ENCODE results near the gene TMEM130. TPM values are rescaled to one million over a fixed set of nuclear protein-coding genes. Genes with fewer than 3 reads are reported as not detected.

The TMEM130 gene
- total RNA-seq, 2 experiments from 2014 or later: 0.23 TPM; not detected in 1

DNA sequence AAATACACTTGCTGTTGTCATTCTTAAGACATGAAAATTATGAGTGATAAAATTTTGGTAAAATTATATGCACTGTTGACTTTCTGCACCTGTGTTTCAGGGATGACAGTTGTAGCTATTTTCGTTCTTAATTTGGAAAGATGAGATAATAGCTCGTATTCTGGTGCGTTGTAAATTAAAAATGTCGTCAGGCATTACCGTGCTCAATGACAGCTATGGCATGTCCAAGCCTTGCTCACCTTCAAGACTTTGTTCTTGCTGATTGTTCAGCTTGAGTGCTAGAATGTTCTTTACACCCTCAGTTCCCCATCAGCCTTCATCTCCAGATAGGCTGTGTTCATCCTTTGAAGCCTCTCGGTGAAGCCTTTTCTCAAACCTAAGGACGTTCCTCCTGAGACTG is 30.0 kb upstream of the TMEM130 start:
- no peaks in the 10 kb centered on the region for H3K4me1 Mint-ChIP-seq
- POLR2A ChIA-PET: interaction anchor here (0.6 kb wide), 1 partner anchor 15 kb away, joined by 7 read pairs; no protein-coding TSS in a partner anchor

DNA sequence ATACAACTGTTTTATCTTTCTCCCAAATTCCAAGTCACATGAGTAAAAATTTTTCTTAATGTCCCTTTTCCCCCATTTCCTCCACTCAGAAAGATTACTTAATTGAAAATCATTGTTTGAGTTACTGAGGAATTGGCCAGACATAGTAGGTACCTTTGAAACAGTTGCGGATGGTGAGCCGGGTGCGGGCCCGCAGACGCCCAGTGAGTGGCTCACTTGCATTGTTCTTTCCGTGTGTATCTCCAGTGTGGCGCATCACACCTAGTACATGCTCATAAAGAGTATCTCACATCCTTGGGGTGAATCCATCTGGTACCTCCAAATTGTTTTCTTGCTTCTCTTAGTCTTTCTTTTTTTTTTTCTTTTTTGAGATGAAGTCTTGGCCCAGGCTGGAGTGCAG is 22.8 kb upstream of the TMEM130 start:
- CTCF ChIA-PET: interaction anchor here (0.9 kb wide), 1 partner anchor 14 kb away, joined by 4 read pairs; the partner anchor contains the start of gene TRRAP
- H3K4me1 Mint-ChIP-seq: peaks cover 7% of the 10 kb centered on the region
- no peak for ATAC-seq
- H3K4me3 Mint-ChIP-seq: no peak overlapping the region
- H3K9me3 Mint-ChIP-seq (ENCODE audit: low read depth): no peaks in the 10 kb centered on the region
- DNase-seq: no peak
- no peak overlapping the region for H3K27ac Mint-ChIP-seq
- H3K36me3 Mint-ChIP-seq (ENCODE audit: low read depth): peaks cover 53% of the 10 kb centered on the region
- intact Hi-C loops (cut with DNase I, micrococcal nuclease): no loop called here
- POLR2A ChIA-PET: no interaction called here
- H3K27me3 Mint-ChIP-seq: no peaks in the 10 kb centered on the region

More for the DNA sequence above, 30.0 kb upstream of the TMEM130 start:
- H3K9me3 Mint-ChIP-seq (ENCODE audit: low read depth): no peaks in the 10 kb centered on the region
- H3K27me3 Mint-ChIP-seq: no peaks in the 10 kb centered on the region
- ATAC-seq (no peak), DNase-seq (no peak)
- peaks cover 68% of the 10 kb centered on the region for H3K36me3 Mint-ChIP-seq (ENCODE audit: low read depth)
- H3K4me3 Mint-ChIP-seq: no peak overlapping the region
- CTCF ChIA-PET: no interaction called here
- H3K27ac Mint-ChIP-seq: no peak overlapping the region
- intact Hi-C loops (cut with DNase I, micrococcal nuclease): no loop called here

DNA sequence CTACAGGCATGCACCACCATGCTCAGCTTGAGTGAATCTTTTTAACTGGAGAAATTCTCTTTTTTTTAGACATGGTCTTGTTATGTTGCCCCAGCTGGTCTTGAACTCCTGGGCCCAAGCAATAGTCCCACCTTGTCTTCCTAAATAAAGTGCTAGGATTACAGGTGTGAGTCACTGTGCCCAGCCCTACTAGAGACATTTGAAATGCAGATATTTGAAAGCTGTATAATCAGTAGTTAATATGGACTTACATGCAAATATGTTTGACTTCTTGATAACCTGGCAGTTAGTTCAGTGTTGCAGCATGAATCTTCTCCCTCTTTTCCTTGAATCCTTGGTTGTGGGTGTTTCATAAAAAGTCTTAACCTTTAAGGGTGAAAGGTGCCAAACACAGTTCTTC is 17.2 kb upstream of the TMEM130 start:
- ChIA-PET CTCF (interaction anchor here (2.9 kb wide), 1 partner anchor 8 kb away, joined by 9 read pairs; the partner anchor contains the start of gene TRRAP), POLR2A (no interaction called here)
- H3K4me3 Mint-ChIP-seq: no peak overlapping the region
- no peaks in the 10 kb centered on the region for H3K9me3 Mint-ChIP-seq (ENCODE audit: low read depth)
- intact Hi-C loops (cut with DNase I, micrococcal nuclease): no loop called here
- H3K27ac Mint-ChIP-seq: no peak overlapping the region
- ATAC-seq (no peak), DNase-seq (no peak)
- peaks cover 13% of the 10 kb centered on the region for H3K4me1 Mint-ChIP-seq
- no peaks in the 10 kb centered on the region for H3K27me3 Mint-ChIP-seq
- H3K36me3 Mint-ChIP-seq (ENCODE audit: low read depth): peaks cover 33% of the 10 kb centered on the region

DNA sequence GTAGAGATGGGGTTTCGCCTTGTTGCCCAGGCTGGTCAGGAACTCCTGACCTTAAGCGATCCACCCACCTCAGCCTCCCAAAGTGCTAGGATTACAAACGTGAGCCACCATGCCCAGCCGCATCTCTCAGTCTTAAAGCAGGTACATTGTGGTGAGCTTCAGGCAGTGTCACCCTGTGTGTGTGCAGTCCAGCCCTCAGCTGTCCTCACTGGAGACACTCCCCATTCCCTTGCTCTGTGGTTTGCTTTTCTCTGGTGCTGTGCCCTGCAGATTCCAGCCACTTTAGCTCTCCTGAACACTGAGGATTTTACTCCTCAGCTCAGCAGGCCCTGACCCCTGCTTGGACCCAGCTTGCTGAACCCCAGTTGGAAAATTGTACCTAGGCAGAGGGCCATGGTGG is 14.6 kb upstream of the TMEM130 start:
- Mint-ChIP-seq H3K27ac (no peak overlapping the region), H3K27me3 (no peaks in the 10 kb centered on the region), H3K36me3 (ENCODE audit: low read depth) (peaks cover 37% of the 10 kb centered on the region)

DNA sequence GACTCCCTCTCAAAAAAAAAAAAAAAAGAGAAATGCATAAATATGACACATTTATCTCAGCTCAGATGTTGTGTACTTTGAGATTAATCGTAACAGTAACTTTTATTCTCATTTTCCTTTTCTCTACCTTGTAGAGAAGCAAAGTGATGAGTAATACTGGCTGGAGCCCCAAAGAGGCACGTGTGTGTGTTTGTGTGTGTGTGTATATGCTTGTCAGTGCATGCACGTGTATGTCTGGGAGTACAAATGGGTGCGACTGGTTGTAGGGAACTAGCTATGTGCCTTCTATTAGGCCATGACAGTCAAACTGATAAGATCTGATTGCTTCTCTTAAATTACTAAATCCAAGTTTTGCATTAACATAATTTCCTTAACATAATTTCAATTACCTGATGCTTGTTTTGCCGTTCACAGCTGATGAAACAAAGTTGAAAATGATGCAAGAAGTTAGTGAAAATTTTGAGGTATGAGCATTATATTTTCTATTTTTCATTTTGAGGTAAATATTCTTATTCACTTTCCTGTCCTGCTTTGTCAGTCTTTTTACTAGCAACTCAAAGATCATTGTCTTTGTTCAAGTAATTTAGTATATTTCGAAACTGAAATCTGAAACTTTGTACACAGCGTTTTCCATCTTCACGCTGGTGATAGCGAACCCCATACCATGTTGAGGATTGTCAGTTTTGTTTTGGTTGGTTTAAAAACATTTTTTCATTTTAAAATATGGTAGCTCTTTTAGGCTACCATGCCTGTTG is 11.9 kb upstream of the TMEM130 start:
- ChIA-PET CTCF (interaction anchor here (1.2 kb wide), 1 partner anchor 43 kb away, joined by 3 read pairs; no protein-coding TSS in a partner anchor), POLR2A (no interaction called here)
- peak overlapping the region; percentile 82 for H3K27ac Mint-ChIP-seq
- no peaks in the 10 kb centered on the region for H3K27me3 Mint-ChIP-seq
- no peaks in the 10 kb centered on the region for H3K9me3 Mint-ChIP-seq (ENCODE audit: low read depth)
- peaks cover 30% of the 10 kb centered on the region for H3K36me3 Mint-ChIP-seq (ENCODE audit: low read depth)
- DNase-seq: peak; percentile 40
- intact Hi-C loops (cut with DNase I, micrococcal nuclease): loop anchor here in 1 of 2 experiments (5.0 kb wide), 1 partner anchor 261 kb away; the partner anchor contains the start of gene SMURF1
- peak; percentile 4 for ATAC-seq
- H3K4me3 Mint-ChIP-seq: peak overlapping the region; percentile 21
- peaks cover 30% of the 10 kb centered on the region for H3K4me1 Mint-ChIP-seq

More for the DNA sequence above, 14.6 kb upstream of the TMEM130 start:
- H3K4me3 Mint-ChIP-seq: no peak overlapping the region
- ATAC-seq (no peak), DNase-seq (no peak)
- ChIA-PET POLR2A (interaction anchor here (0.6 kb wide), 1 partner anchor 16 kb away, joined by 7 read pairs; no protein-coding TSS in a partner anchor), CTCF (interaction anchor here (0.6 to 0.7 kb wide), 2 partner anchors 31 to 39 kb away, joined by 3 to 4 read pairs; no protein-coding TSS in a partner anchor)
- intact Hi-C loops (cut with DNase I, micrococcal nuclease): loop anchor here in 1 of 2 experiments (5.0 kb wide), 1 partner anchor 258 kb away; the partner anchor contains the start of gene SMURF1
- peaks cover 35% of the 10 kb centered on the region for H3K4me1 Mint-ChIP-seq
- no peaks in the 10 kb centered on the region for H3K9me3 Mint-ChIP-seq (ENCODE audit: low read depth)

DNA sequence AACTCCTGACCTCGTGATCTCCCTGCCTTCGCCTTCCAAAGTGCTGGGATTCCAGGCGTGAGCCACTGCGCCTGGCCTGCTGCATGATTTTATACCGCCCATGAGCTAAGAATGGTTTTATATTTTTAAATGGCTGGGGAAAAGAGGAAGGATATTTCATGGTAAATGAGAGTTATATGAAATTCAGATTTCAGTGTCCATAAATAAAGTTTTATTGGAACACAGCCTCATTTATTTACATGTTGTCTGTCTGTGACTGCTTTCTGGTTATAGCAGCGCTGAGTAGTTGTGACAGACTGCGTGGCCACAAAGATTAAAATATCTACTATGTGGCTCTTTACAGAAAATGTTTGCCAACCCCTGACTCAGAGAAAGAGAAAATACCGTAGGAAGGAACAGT is 10.7 kb upstream of the TMEM130 start:
- ATAC-seq (no peak), DNase-seq (no peak)
- intact Hi-C loops (cut with DNase I, micrococcal nuclease): loop anchor here in 1 of 2 experiments (5.0 kb wide), 1 partner anchor 262 kb away; the partner anchor contains the start of gene SMURF1
- Mint-ChIP-seq H3K27ac (peak overlapping the region; percentile 96), H3K36me3 (ENCODE audit: low read depth) (peaks cover 30% of the 10 kb centered on the region), H3K27me3 (no peaks in the 10 kb centered on the region), H3K4me3 (peak overlapping the region; percentile 91), H3K9me3 (ENCODE audit: low read depth) (no peaks in the 10 kb centered on the region), H3K4me1 (peaks cover 30% of the 10 kb centered on the region)
- POLR2A ChIA-PET: no interaction called here
- CTCF ChIA-PET: interaction anchor here (1.0 to 1.2 kb wide), 4 partner anchors 16 to 265 kb away, joined by 3 to 7 read pairs (median 4); no protein-coding TSS in a partner anchor

DNA sequence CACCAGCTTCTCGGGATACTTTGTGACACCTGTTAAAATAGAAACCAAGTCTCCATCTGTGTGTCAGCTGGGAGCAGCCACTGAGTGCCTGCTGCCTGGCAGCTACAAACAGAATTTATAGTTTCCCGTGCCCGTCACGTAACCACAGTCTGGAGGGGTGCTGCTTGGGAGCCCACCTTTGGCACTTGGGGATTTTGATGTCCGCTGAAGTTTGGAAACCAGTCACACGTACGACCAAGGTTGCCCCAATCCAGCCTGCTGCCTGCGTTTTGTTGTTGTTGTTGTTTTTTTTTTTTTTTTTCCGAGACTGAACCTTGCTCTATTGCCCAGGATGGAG is 10.1 kb upstream of the TMEM130 start:
- Mint-ChIP-seq H3K4me3 (peak overlapping the region; percentile 91), H3K27ac (peak overlapping the region; percentile 96)

DNA sequence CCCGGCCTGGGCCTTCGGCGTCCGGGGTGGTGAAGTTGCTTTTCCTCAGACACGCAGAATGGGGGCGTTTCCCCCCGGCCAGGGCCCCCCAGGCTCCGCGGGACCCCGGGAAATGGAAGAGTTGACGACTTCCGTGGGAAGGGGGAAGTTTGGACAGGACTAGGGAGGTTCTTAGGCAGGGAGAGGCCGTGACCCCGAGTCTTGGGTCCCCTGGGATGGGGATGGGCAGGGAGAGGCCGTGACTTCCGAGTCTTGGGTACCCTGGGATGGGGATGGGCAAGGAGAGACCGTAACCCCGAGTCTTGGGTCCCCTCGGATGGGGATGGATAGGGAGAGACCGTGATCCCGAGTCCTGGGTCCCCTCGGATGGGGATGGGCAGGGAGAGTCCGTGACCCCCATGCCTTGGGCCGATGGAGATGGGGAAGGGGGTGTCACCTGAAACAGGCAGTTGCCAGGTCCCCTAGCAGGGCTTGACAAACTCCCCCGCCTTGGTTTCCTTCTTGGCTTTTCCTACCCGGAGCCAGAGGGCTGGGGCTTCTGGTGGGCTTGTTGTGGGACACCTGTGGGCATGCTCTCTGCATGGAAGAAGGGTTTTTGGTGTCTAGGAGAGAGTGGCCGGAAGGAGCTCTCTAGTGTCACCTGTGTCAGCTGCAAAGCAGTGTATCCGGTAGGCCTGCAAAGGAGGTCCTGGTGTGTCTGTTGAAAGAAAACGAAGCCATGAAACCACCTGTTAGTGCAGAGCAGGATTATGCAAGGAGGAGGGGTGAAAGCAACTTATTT is 9.6 kb upstream of the TMEM130 start:
- peak overlapping the region; percentile 96 for H3K27ac Mint-ChIP-seq
- ChIA-PET POLR2A (no interaction called here), CTCF (interaction anchor here (0.6 to 1.9 kb wide), 13 partner anchors 9 to 629 kb away, joined by 3 to 9 read pairs (median 3); partner anchors contain the start of gene ARPC1A)
- intact Hi-C loops (cut with DNase I, micrococcal nuclease): loop anchor here in 1 of 2 experiments (1.0 to 5.0 kb wide), 5 partner anchors 263 to 1007 kb away; partner anchors contain the start of genes ARPC1A, ARPC1B, ASNS and LMTK2
- H3K4me1 Mint-ChIP-seq: peaks cover 30% of the 10 kb centered on the region
- H3K36me3 Mint-ChIP-seq (ENCODE audit: low read depth): peaks cover 28% of the 10 kb centered on the region
- DNase-seq (peak; percentile 80), ATAC-seq (peak; percentile 81)
- peak overlapping the region; percentile 91 for H3K4me3 Mint-ChIP-seq
- no peaks in the 10 kb centered on the region for H3K9me3 Mint-ChIP-seq (ENCODE audit: low read depth)
- no peaks in the 10 kb centered on the region for H3K27me3 Mint-ChIP-seq

More for the DNA sequence above, 10.1 kb upstream of the TMEM130 start:
- Mint-ChIP-seq H3K27me3 (no peaks in the 10 kb centered on the region), H3K9me3 (ENCODE audit: low read depth) (no peaks in the 10 kb centered on the region), H3K36me3 (ENCODE audit: low read depth) (peaks cover 30% of the 10 kb centered on the region), H3K4me1 (peaks cover 30% of the 10 kb centered on the region)
- ATAC-seq (no peak), DNase-seq (no peak)
- POLR2A ChIA-PET: no interaction called here
- CTCF ChIA-PET: interaction anchor here (0.6 to 1.9 kb wide), 11 partner anchors 8 to 446 kb away, joined by 3 to 9 read pairs (median 3); partner anchors contain the start of gene ARPC1A
- intact Hi-C loops (cut with DNase I, micrococcal nuclease): loop anchor here (1.0 to 5.0 kb wide), 6 partner anchors 262 to 1008 kb away; partner anchors contain the start of genes ARPC1A (in 1 of the 2), ARPC1B (in 1 of the 2), ASNS (in 1 of the 2) and LMTK2 (in 1 of the 2)

DNA sequence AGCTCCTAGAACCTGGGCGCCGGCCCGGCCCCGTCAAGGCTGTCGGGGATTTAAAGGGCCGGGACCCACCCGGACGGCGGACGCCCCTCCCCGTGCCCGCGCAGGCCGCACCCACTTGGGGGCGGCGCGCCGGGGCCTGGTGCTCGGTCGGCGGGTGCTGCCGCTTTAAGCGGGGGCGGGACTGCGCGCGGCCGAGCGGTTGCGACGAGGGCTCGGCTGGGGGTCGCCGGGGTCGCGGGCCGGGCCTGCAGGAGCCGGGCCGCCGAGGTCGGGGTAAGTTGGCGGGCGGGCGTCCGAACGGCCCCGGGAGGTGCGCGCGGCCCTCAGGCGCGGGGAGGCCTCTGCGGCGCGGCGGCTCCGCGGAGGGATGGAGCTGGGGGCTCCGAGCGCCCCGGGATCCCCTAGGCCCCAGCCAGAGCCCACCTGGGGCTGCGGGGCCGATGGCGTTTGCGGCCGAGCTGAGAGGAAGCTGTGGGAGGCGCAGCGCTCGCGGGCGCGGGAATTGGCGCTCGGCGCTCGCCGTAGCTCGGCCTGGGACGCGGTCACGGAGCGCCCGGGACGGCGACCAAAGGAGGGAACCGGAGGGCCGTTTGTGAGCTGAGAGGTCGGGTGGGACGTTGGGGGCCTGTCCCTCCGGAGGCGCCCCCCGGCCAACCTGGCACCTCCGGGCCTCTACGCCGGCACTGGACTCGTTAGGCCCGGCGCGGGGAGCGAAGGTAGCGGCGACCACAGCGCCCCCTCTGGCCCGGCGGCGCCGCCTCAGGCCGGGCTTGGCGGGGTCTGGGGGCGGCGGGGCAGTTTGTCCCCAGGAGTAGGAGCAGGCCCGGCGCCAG is 8.8 kb upstream of the TMEM130 start, which contains the start of gene TRRAP:
Gene TRRAP (plus strand): TSS at position 168 of the 833 bp plus-strand sequence. CDS start 2,619 bp downstream, outside the sequence.
- H3K27me3 Mint-ChIP-seq: no peaks in the 10 kb centered on the region
- peaks cover 22% of the 10 kb centered on the region for H3K36me3 Mint-ChIP-seq (ENCODE audit: low read depth)
- peak within 1 kb of the TSS; percentile 91 for H3K4me3 Mint-ChIP-seq
- no peaks in the 10 kb centered on the region for H3K9me3 Mint-ChIP-seq (ENCODE audit: low read depth)
- peak; percentile 88 for DNase-seq
- peak; percentile 67 for ATAC-seq
- H3K27ac Mint-ChIP-seq: peak within 1 kb of the TSS; percentile 96
- intact Hi-C loops (cut with DNase I, micrococcal nuclease): loop anchor here in 1 of 2 experiments (1.0 to 5.0 kb wide), 9 partner anchors 8 to 1006 kb away; partner anchors contain the start of genes ARPC1A, ARPC1B, ASNS and BRI3
- ChIA-PET CTCF (interaction anchor here (0.6 to 1.9 kb wide), 11 partner anchors 9 to 628 kb away, joined by 3 to 9 read pairs (median 3); partner anchors contain the start of genes ARPC1A and TMEM130), POLR2A (no interaction called here)
- H3K4me1 Mint-ChIP-seq: peaks cover 30% of the 10 kb centered on the region

All from activated CD4-positive, alpha-beta T cell treated with anti-CD3 and anti-CD28 coated beads for 36 hours (primary cell).